Measurements from ENCODE around the gene ZMYND15.

ZMYND15 gene

DNA sequence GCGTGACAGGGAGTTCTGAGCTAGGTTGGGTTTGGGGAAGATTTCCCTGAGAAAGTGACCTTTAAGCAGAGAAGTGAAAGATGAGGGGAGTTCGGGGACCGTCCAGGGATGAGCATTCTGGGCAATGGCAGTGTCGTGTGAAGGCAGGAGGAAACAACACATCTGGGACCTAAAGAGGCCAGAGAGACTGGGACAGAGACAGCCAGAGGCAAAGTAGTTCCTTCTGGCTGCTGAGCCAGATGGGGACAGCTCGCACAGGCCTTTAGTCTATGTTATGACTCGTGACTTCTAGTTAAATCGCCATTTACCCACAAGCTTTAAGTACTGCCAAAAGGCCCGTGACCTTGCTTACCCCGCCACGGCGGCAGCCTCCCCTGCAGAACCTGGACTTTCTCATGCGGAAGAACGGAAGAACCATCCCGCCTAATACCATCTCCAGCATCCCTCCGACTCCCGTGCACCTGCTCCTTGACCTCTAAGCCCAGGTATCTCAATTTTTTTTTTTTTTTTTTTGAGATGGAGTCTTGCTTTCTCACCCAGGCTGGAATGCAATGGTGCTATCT, 16.9 kb upstream of the ZMYND15 start:
- TF ChIP-seq, protein P1, sequence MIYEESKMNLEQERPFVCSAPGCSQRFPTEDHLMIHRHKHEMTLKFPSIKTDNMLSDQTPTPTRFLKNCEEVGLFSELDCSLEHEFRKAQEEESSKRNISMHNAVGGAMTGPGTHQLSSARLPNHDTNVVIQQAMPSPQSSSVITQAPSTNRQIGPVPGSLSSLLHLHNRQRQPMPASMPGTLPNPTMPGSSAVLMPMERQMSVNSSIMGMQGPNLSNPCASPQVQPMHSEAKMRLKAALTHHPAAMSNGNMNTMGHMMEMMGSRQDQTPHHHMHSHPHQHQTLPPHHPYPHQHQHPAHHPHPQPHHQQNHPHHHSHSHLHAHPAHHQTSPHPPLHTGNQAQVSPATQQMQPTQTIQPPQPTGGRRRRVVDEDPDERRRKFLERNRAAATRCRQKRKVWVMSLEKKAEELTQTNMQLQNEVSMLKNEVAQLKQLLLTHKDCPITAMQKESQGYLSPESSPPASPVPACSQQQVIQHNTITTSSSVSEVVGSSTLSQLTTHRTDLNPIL (CRISPR knock-in tag; IDR thresholded peaks at IDR 0.05; ENCODE audit: low read depth) = no peak
- no peak for TF ChIP-seq BACH2 (CRISPR knock-in tag; IDR thresholded peaks at IDR 0.05; ENCODE audit: borderline replicate concordance)
- TF ChIP-seq, protein P2, sequence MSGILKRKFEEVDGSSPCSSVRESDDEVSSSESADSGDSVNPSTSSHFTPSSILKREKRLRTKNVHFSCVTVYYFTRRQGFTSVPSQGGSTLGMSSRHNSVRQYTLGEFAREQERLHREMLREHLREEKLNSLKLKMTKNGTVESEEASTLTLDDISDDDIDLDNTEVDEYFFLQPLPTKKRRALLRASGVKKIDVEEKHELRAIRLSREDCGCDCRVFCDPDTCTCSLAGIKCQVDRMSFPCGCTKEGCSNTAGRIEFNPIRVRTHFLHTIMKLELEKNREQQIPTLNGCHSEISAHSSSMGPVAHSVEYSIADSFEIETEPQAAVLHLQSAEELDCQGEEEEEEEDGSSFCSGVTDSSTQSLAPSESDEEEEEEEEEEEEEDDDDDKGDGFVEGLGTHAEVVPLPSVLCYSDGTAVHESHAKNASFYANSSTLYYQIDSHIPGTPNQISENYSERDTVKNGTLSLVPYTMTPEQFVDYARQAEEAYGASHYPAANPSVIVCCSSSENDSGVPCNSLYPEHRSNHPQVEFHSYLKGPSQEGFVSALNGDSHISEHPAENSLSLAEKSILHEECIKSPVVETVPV (CRISPR knock-in tag; IDR thresholded peaks at IDR 0.05) = no peak
- TF ChIP-seq, protein P3, sequence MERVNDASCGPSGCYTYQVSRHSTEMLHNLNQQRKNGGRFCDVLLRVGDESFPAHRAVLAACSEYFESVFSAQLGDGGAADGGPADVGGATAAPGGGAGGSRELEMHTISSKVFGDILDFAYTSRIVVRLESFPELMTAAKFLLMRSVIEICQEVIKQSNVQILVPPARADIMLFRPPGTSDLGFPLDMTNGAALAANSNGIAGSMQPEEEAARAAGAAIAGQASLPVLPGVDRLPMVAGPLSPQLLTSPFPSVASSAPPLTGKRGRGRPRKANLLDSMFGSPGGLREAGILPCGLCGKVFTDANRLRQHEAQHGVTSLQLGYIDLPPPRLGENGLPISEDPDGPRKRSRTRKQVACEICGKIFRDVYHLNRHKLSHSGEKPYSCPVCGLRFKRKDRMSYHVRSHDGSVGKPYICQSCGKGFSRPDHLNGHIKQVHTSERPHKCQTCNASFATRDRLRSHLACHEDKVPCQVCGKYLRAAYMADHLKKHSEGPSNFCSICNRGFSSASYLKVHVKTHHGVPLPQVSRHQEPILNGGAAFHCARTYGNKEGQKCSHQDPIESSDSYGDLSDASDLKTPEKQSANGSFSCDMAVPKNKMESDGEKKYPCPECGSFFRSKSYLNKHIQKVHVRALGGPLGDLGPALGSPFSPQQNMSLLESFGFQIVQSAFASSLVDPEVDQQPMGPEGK (CRISPR knock-in tag; IDR thresholded peaks at IDR 0.05; ENCODE audit: borderline replicate concordance) = no peak
- TF ChIP-seq ZNF565 (CRISPR knock-in tag; conservative IDR thresholded peaks at IDR 0.05; ENCODE audit: low read depth) = no peak
- TF ChIP-seq PPARA (CRISPR knock-in tag; IDR thresholded peaks at IDR 0.05; ENCODE audit: borderline replicate concordance) = no peak
- no peak for ATAC-seq

DNA sequence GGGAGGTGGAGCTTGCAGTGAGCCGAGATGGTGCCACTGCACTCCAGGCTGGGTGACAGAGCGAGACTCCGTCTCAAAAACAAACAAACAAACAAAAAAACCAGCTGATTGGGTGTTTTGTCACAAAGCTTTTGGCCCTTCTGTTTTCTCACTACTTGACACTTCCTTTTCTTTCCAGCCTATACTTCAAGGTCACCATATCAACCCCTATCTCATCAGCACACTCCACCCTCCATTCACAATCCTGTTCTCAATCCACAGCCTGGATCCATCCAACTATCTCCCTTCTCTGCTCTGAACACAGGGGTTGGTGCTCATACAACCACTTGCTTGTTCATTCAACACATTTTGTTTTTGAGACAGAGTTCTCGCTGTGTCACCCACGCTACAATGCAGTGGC, 15.0 kb upstream of the ZMYND15 start:
- TF ChIP-seq, protein P1 (CRISPR knock-in tag; IDR thresholded peaks at IDR 0.05; ENCODE audit: low read depth) = no peak
- no peak for TF ChIP-seq GLIS3 (CRISPR knock-in tag; IDR thresholded peaks at IDR 0.05)
- TF ChIP-seq, protein P2 (CRISPR knock-in tag; IDR thresholded peaks at IDR 0.05) = no peak
- no peak for TF ChIP-seq OSR1 (CRISPR knock-in tag; IDR thresholded peaks at IDR 0.05)
- TF ChIP-seq ARNTL (CRISPR knock-in tag; IDR thresholded peaks at IDR 0.05; ENCODE audit: borderline replicate concordance, low read depth) = no peak
- TF ChIP-seq ZFP3 (CRISPR knock-in tag; IDR thresholded peaks at IDR 0.05) = no peak
- ATAC-seq = no peak

DNA sequence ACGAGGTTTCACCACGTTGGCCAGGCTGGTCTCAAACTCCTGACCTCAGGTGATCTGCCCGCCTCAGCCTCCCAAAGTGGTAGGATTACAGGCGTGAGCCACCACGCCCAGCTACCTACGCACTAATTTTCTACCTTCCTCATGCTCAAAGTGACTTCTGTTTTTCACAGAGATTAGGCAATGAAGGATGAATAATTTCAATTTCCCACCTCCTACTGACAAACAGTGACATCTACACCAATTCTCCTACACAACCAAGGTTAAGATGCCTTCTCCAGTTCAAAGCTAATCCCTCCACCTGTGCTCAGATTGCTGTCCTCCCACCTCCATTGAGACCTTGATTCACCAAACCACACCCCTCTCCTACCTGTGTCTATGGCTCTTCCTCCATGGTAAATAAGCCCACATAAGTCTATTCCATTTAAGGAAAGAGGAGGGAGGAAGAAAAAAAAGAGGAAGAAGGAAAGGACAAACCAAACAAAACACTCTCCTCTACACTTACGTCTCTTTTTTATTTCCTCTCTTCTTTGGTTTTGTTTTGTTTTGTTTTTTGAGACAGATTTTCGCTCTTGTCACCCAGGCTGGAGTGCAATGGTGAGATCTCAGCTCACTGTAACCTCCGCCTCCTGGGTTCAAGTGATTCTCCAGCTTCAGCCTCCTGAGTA, 13.9 kb upstream of the ZMYND15 start:
- no peak for ATAC-seq

More for the DNA sequence above, 13.9 kb upstream of the ZMYND15 start:
- TF ChIP-seq, protein P4, sequence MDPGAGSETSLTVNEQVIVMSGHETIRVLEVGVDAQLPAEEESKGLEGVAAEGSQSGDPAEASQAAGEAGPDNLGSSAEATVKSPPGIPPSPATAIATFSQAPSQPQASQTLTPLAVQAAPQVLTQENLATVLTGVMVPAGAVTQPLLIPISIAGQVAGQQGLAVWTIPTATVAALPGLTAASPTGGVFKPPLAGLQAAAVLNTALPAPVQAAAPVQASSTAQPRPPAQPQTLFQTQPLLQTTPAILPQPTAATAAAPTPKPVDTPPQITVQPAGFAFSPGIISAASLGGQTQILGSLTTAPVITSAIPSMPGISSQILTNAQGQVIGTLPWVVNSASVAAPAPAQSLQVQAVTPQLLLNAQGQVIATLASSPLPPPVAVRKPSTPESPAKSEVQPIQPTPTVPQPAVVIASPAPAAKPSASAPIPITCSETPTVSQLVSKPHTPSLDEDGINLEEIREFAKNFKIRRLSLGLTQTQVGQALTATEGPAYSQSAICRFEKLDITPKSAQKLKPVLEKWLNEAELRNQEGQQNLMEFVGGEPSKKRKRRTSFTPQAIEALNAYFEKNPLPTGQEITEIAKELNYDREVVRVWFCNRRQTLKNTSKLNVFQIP (CRISPR knock-in tag; IDR thresholded peaks at IDR 0.05; ENCODE audit: borderline replicate concordance, low read depth) = no peak
- TF ChIP-seq ZFP30 (CRISPR knock-in tag; IDR thresholded peaks at IDR 0.05) = no peak
- TF ChIP-seq ZNF8 (CRISPR knock-in tag; IDR thresholded peaks at IDR 0.05) = no peak
- no peak for TF ChIP-seq TCF4 (CRISPR knock-in tag; IDR thresholded peaks at IDR 0.05; ENCODE audit: borderline replicate concordance)
- no peak for TF ChIP-seq TOX (CRISPR knock-in tag; IDR thresholded peaks at IDR 0.05; ENCODE audit: borderline replicate concordance)
- TF ChIP-seq, protein P2 (CRISPR knock-in tag; IDR thresholded peaks at IDR 0.05) = no peak
- TF ChIP-seq, protein P1 (CRISPR knock-in tag; IDR thresholded peaks at IDR 0.05; ENCODE audit: low read depth) = no peak
- no peak for TF ChIP-seq CSDC2 (CRISPR knock-in tag; IDR thresholded peaks at IDR 0.05)
- no peak for TF ChIP-seq SNAI2 (CRISPR knock-in tag; IDR thresholded peaks at IDR 0.05)
- no peak for TF ChIP-seq ZFP3 (CRISPR knock-in tag; IDR thresholded peaks at IDR 0.05)
- no peak for TF ChIP-seq ZC3H10 (CRISPR knock-in tag; IDR thresholded peaks at IDR 0.05)
- no peak for TF ChIP-seq ARNTL (CRISPR knock-in tag; IDR thresholded peaks at IDR 0.05; ENCODE audit: borderline replicate concordance, low read depth)
- TF ChIP-seq ZNF70 (CRISPR knock-in tag; IDR thresholded peaks at IDR 0.05) = no peak

Measured in SK-N-SH treated with all-trans-retinoic acid at 6 μM for 48 hours (cell line).